K562 (cell line): ENCODE measurements around the gene INHBC. TPM values are rescaled to one million over a fixed set of nuclear protein-coding genes. Genes with fewer than 3 reads are reported as not detected.

Source experiments
- ATAC-seq: fragments of 200-7000 bp; cut with Tn5 transposase; 3 replicates; pipeline ENCODE4 v1.9.1; 2020; ENCODE audit warnings: moderate library complexity
- BruUV-seq: library from RNA; stranded (reverse); fragments of 400-500 nt; replicated peaks from 2 replicates; lab custom pipeline; 2021; lab: Mats Ljungman, UMichigan
- CTCF ChIA-PET: fragments of 300-600 bp; formaldehyde crosslinking; extraction: SDS; loops from one replicate; lab custom pipeline; 2021; ENCODE audit warnings: low intra/inter-chr PET ratio; lab: Yijun Ruan, JAX
- POLR2A ChIA-PET: fragments of 300-600, 350-650 bp; sonication (Branson Sonifier 250); formaldehyde crosslinking; extraction: SDS; loops from one replicate; lab custom pipeline; 2021; ENCODE audit warnings: antibody characterized with exemption, inconsistent platforms; lab: Yijun Ruan, JAX
- DNase-seq, 4 experiments: peaks; one replicate each; pipeline versions ENCODE4 v3.0.0 to v3.0.0-alpha.2; 2011 to 2018; ENCODE audit warnings: low spot score in 3 of 4, mixed read lengths in 3 of 4; ENCODE audit errors: extremely low read depth in 1 of 4
- FAIRE-seq: peaks from 2 replicates; lab custom pipeline; 2011; peaks lifted over from hg19 to GRCh38; lab: Jason Lieb, UNC
- H2AFZ ChIP-seq: 2 replicates; pipeline ENCODE4 v1.6.0; 2011; ENCODE audit warnings: low read depth, low read length, control low read depth, inconsistent platforms
- H3K27ac ChIP-seq: fragments of 200-600 bp; 3 replicates; pipeline ENCODE4 v1.8.0; 2011; ENCODE audit warnings: low read depth, mild to moderate bottlenecking, control low read depth, inconsistent platforms, low read length, moderate library complexity, mixed read lengths; ENCODE audit errors: extremely low read depth
- H3K27me3 ChIP-seq, 2 experiments: fragments of 300-600 bp in 1 of 2; 2 replicates in 1 of 2; 3 replicates in 1 of 2; pipeline versions ENCODE4 v1.6.0 to v1.8.0; 2011; ENCODE audit warnings: inconsistent platforms in 2 of 2, low read length in 2 of 2, mild to moderate bottlenecking in 1 of 2, mixed read lengths in 1 of 2, moderate library complexity in 1 of 2; ENCODE audit not compliant: control insufficient read depth in 2 of 2, insufficient read depth in 2 of 2
- H3K36me3 ChIP-seq: fragments of 300-600 bp; 3 replicates; pipeline ENCODE4 v1.8.0; 2011; ENCODE audit warnings: mild to moderate bottlenecking, low read length, inconsistent platforms; ENCODE audit not compliant: control insufficient read depth, insufficient read depth
- H3K4me1 ChIP-seq, 2 experiments: fragments of 200-600 bp in 1 of 2; replicated peaks in 1 of 2; 2 replicates in 1 of 2; 3 replicates in 1 of 2; pipeline versions ENCODE4 v1.5.1 to v1.8.0; 2011; ENCODE audit warnings: inconsistent platforms in 2 of 2, low read length in 2 of 2, mild to moderate bottlenecking in 1 of 2, mixed read lengths in 1 of 2, moderate library complexity in 1 of 2; ENCODE audit not compliant: control insufficient read depth in 2 of 2, insufficient read depth in 2 of 2
- H3K4me2 ChIP-seq: 2 replicates; pipeline ENCODE4 v1.6.1; 2011; ENCODE audit warnings: low read length, control low read depth, inconsistent platforms, mixed read lengths; ENCODE audit not compliant: insufficient read depth
- H3K4me3 ChIP-seq: fragments of 200-600 bp; sonication (generic), shearing (Covaris generic); 2 replicates; pipeline ENCODE4 v1.5.1; 2016; ENCODE audit warnings: control low read depth, inconsistent platforms
- H3K79me2 ChIP-seq: fragments of 200-600 bp; 3 replicates; pipeline ENCODE4 v1.8.0; 2011; ENCODE audit warnings: low read length, inconsistent platforms; ENCODE audit not compliant: control insufficient read depth, insufficient read depth
- H3K9ac ChIP-seq, 2 experiments: 2 replicates each; pipeline versions ENCODE4 v1.6.0 to v1.6.1; 2011; ENCODE audit warnings: low read depth in 2 of 2, low read length in 2 of 2, control low read depth in 1 of 2, inconsistent platforms in 1 of 2, mild to moderate bottlenecking in 1 of 2, mixed read lengths in 1 of 2; ENCODE audit not compliant: insufficient read depth in 1 of 2
- H3K9me1 ChIP-seq: one replicate; pipeline ENCODE4 v1.6.0; 2011; ENCODE audit warnings: inconsistent platforms, mild to moderate bottlenecking, low read length, moderate library complexity; ENCODE audit not compliant: control insufficient read depth, insufficient read depth
- H3K9me3 ChIP-seq: replicated peaks from 2 replicates; pipeline ENCODE4 v1.5.1; 2011; ENCODE audit warnings: low read depth, low read length, inconsistent platforms; ENCODE audit not compliant: control insufficient read depth, insufficient read depth
- H4K20me1 ChIP-seq: replicated peaks from 2 replicates; pipeline ENCODE4 v1.6.1; 2011; ENCODE audit warnings: low read length, inconsistent platforms, mixed read lengths; ENCODE audit not compliant: control insufficient read depth, insufficient read depth
- CTBP1 ChIP-seq: fragments of 450-650 bp; IDR thresholded peaks from 2 replicates; pipeline ENCODE4 v1.6.1; 2016; ENCODE audit warnings: borderline replicate concordance
- HMG20A ChIP-seq: fragments of 450-650 bp; formaldehyde crosslinking; conservative IDR thresholded peaks from 2 replicates; pipeline ENCODE4 v1.4.0; 2020; ENCODE audit warnings: mild to moderate bottlenecking, mixed read lengths
- MTA1 ChIP-seq: fragments of 450-650 bp; IDR thresholded peaks from 2 replicates; pipeline ENCODE4 v1.6.1; 2017; ENCODE audit warnings: borderline replicate concordance
- NR2C1 ChIP-seq, 2 experiments: fragments of 450-650 bp; IDR thresholded peaks; 2 replicates each; pipeline ENCODE4 v1.6.1; 2017; ENCODE audit warnings: mild to moderate bottlenecking in 2 of 2, antibody characterized with exemption in 1 of 2, inconsistent platforms in 1 of 2, missing compliant biosample characterization in 1 of 2, missing genetic modification characterization in 1 of 2
- REST ChIP-seq, 2 experiments: fragments of 450-650 bp; formaldehyde crosslinking in 1 of 2; IDR thresholded peaks; 2 replicates each; pipeline versions ENCODE4 v1.4.0 to v1.6.1; 2014 to 2020; ENCODE audit warnings: mild to moderate bottlenecking in 2 of 2, borderline replicate concordance in 1 of 2, low read depth in 1 of 2
- SMAD1 ChIP-seq: fragments of 150-350 bp; IDR thresholded peaks from 2 replicates; pipeline ENCODE4 v1.6.1; 2014; ENCODE audit warnings: low read length, low read depth; ENCODE audit not compliant: partially characterized antibody
- TCF7 ChIP-seq: sonication (generic); IDR thresholded peaks from 2 replicates; pipeline ENCODE4 v1.6.1; 2016; ENCODE audit warnings: antibody characterized with exemption, borderline replicate concordance
- ZFP36 ChIP-seq: fragments of 150-350 bp; IDR thresholded peaks from 2 replicates; pipeline ENCODE4 v1.6.1; 2018; ENCODE audit warnings: low read length, low read depth; ENCODE audit not compliant: partially characterized antibody
- ZNF197 ChIP-seq: fragments of 200-800 bp; sonication (Bioruptor generic); IDR thresholded peaks from 2 replicates; pipeline ENCODE4 v1.6.1; 2016; ENCODE audit warnings: low read depth, missing genetic modification characterization, missing compliant biosample characterization
- ZNF436 ChIP-seq: fragments of 250-450, 450-650 bp; sonication (Bioruptor Pico); formaldehyde crosslinking; IDR thresholded peaks from 2 replicates; pipeline ENCODE4 v1.7.0; 2020; ENCODE audit warnings: mild to moderate bottlenecking
- WGBS: fragments of 100-300 bp; shearing (Covaris generic); methylation state at CpG from one replicate; pipeline ENCODE4 v1.1.6; 2016; ENCODE audit warnings: low coverage, mixed read lengths; ENCODE audit not compliant: insufficient coverage; ENCODE audit errors: missing lambda C conversion rate; 5-methylcytosine and 5-hydroxymethylcytosine counted together
- in situ Hi-C: fragments of 300-500 bp; cut with MboI; formaldehyde crosslinking; loops from 4 replicates; pipeline ENCODE4 v1.15.0; 2018; ENCODE audit warnings: inconsistent platforms, mixed read lengths
- intact Hi-C: fragments of 100-400 bp; cut with micrococcal nuclease; formaldehyde crosslinking; loops from 2 replicates; pipeline ENCODE4 v1.14.2; 2022
- polyA plus RNA-seq, 8 experiments: library from polyadenylated mRNA; depleted of rRNA in 4 of 8; stranded (reverse) in 5 of 8; unstranded in 3 of 8; fragments of >200 nt; fragmentation: Nextera tagmentation in 2 of 8; fragmentation: Illumina TruSeq in 1 of 8; extraction: Ambion mirVana in 2 of 8; extraction: Trizol in 1 of 8; gene quantifications; 2 replicates each; pipeline versions ENCODE4 v1.2.1 to v1.2.3, GENCODE V29; 2011 to 2014; ENCODE audit warnings: inconsistent platforms in 1 of 8, missing spikeins in 1 of 8
- total RNA-seq, 7 experiments: library from RNA; depleted of rRNA in 6 of 7; stranded (reverse); fragments of >200 nt in 6 of 7; fragmentation: Illumina TruSeq in 2 of 7; extraction: Trizol in 2 of 7; gene quantifications; 2 replicates each; pipeline versions ENCODE4 v1.2.1 to v1.2.3, GENCODE V29; 2011 to 2021; ENCODE audit warnings: low replicate concordance in 1 of 7
- TF ChIP-seq, protein P1 (sequence below): IDR thresholded peaks from 2 replicates; pipeline ENCODE4 v1.6.1; 2014; ENCODE audit warnings: antibody characterized with exemption

Gene INHBC
- total and polyA plus RNA-seq, 9 of the 15 experiments (the other 6 are each of a cell fraction or from before 2014, with no cell fraction given), result 0.07 to 0.24 (median 0.15) TPM; not detected in 4

- Histone ChIP-seq H3K9me3 (0 out of 2 replicates have a peak, but pooled peaks cover 3% of the 10 kb centered on the region), H3K4me2 (no peak overlapping the region), H3K9ac (no peak overlapping the region), H2AFZ (no peak overlapping the region), H3K9me1 (no peaks in the 10 kb centered on the region), H3K27ac (no peak overlapping the region), H3K36me3 (no peaks in the 10 kb centered on the region), H3K4me1 (peaks cover 2 to 4% of the 10 kb centered on the region in 2 experiments; a peak in 3 of 5 replicates), H4K20me1 (no peaks in the 10 kb centered on the region), H3K27me3 (no peaks in the 10 kb centered on the region), H3K4me3 (no peak overlapping the region), H3K79me2 (no peaks in the 10 kb centered on the region)
- intact Hi-C loops, result no loop called here
- FAIRE-seq (no peak), DNase-seq (no peak), ATAC-seq (no peak)
- in situ Hi-C loops, result no loop called here
- 25% methylated on average over 4 of the region's 4 CpGs for WGBS
- ChIA-PET POLR2A (no interaction called here), CTCF (no interaction called here)
- no TSS peak for BruUV-seq
- no peak for TF ChIP-seq CTBP1
- TF ChIP-seq SMAD1, result no peak
- no peak for TF ChIP-seq NR2C1 (IDR thresholded peaks at IDR 0.05)
- TF ChIP-seq NR2C1 (tag; IDR thresholded peaks at IDR 0.05), result no peak
- no peak for TF ChIP-seq ZNF436 (CRISPR knock-in tag)
- TF ChIP-seq, protein P1, sequence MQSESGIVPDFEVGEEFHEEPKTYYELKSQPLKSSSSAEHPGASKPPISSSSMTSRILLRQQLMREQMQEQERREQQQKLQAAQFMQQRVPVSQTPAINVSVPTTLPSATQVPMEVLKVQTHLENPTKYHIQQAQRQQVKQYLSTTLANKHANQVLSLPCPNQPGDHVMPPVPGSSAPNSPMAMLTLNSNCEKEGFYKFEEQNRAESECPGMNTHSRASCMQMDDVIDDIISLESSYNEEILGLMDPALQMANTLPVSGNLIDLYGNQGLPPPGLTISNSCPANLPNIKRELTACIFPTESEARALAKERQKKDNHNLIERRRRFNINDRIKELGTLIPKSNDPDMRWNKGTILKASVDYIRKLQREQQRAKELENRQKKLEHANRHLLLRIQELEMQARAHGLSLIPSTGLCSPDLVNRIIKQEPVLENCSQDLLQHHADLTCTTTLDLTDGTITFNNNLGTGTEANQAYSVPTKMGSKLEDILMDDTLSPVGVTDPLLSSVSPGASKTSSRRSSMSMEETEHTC, result no peak
- TF ChIP-seq TCF7, result no peak
- no peak for TF ChIP-seq ZFP36
- no peak for TF ChIP-seq ZNF197
- TF ChIP-seq MTA1, result no peak
- TF ChIP-seq HMG20A, result no peak
- TF ChIP-seq REST (IDR thresholded peaks at IDR 0.05; ENCODE audit: borderline replicate concordance), result no peak
- TF ChIP-seq REST (CRISPR knock-in tag; IDR thresholded peaks at IDR 0.05; ENCODE audit: low read depth), result no peak
Observed at GRCh38 chr12:57439762-57440266, 5.2 kb downstream of the INHBC start.
